ENCODE measurements around the gene EFCC1.

GRCh38 chr3:129040039-129040336 lies 38.9 kb downstream of the EFCC1 start:
- TF ChIP-seq POLR2AphosphoS5 (IDR thresholded peaks at IDR 0.05) = no peak
- TF ChIP-seq POLR2A (IDR thresholded peaks at IDR 0.05) = no peak
- TF ChIP-seq CTCF (IDR thresholded peaks at IDR 0.05) = no peak

Data from sigmoid colon (tissue), 4 donors.